Activated CD4-positive, alpha-beta T cell treated with anti-CD3 and anti-CD28 coated beads, Interleukin-2, amount 10 ng/mL, durations not matched to agents 7 days and 5 days (primary cell): Measurements from ENCODE around the gene HDAC4. TPM values are rescaled to one million over a fixed set of nuclear protein-coding genes. Genes with fewer than 3 reads are reported as not detected.

ENCODE experiments used
- CTCF ChIA-PET: fragments of 350-600 bp; sonication (Branson Sonifier 250); formaldehyde crosslinking; loops from one replicate; lab custom pipeline; 2021; ENCODE audit warnings: antibody characterized with exemption; lab: Charles Lee
- POLR2A ChIA-PET: fragments of 350-600 bp; sonication (Branson Sonifier 250); formaldehyde crosslinking; loops from one replicate; lab custom pipeline; 2021; ENCODE audit warnings: antibody characterized with exemption; lab: Charles Lee
- DNase-seq: peaks from one replicate; pipeline ENCODE4 v3.0.0-alpha.2; 2020
- H3K27ac Mint-ChIP-seq: one replicate; pipeline ENCODE4 v1.8.0; 2021; ENCODE audit warnings: mild to moderate bottlenecking, moderate library complexity, mixed read lengths
- H3K27me3 Mint-ChIP-seq: one replicate; pipeline ENCODE4 v1.8.0; 2021; ENCODE audit warnings: mixed read lengths
- H3K36me3 Mint-ChIP-seq: one replicate; pipeline ENCODE4 v1.8.0; 2021; ENCODE audit warnings: low read depth, mixed read lengths
- H3K4me1 Mint-ChIP-seq: one replicate; pipeline ENCODE4 v1.8.0; 2021; ENCODE audit warnings: mixed read lengths
- H3K4me3 Mint-ChIP-seq: one replicate; pipeline ENCODE4 v1.8.0; 2021; ENCODE audit warnings: mild to moderate bottlenecking, moderate library complexity, mixed read lengths
- H3K9me3 Mint-ChIP-seq: one replicate; pipeline ENCODE4 v1.8.0; 2021; ENCODE audit warnings: mixed read lengths
- total RNA-seq, 2 experiments: library from RNA; stranded (reverse); gene quantifications; one replicate each; pipeline ENCODE4 v1.2.3, GENCODE V29; 2021

Gene HDAC4
- total RNA-seq, 2 experiments from 2014 or later: 57.1 to 68.4 TPM

- H3K27me3 Mint-ChIP-seq: peaks cover 4% of the 10 kb centered on the region
- no peak overlapping the region for H3K4me3 Mint-ChIP-seq
- H3K36me3 Mint-ChIP-seq: no peaks in the 10 kb centered on the region
- no peaks in the 10 kb centered on the region for H3K9me3 Mint-ChIP-seq
- H3K4me1 Mint-ChIP-seq: no peaks in the 10 kb centered on the region
- no peak for DNase-seq
- POLR2A ChIA-PET: no interaction called here
- H3K27ac Mint-ChIP-seq: no peak overlapping the region
- CTCF ChIA-PET: no interaction called here
These were observed 375.6 kb downstream of the HDAC4 start for GRCh38 chr2:239025096-239025801.

GRCh38 chr2:239024226-239024625 is 376.6 kb downstream of the HDAC4 start:
- Mint-ChIP-seq H3K27ac (no peak overlapping the region), H3K4me1 (no peaks in the 10 kb centered on the region), H3K36me3 (no peaks in the 10 kb centered on the region), H3K9me3 (no peaks in the 10 kb centered on the region), H3K27me3 (peaks cover 2% of the 10 kb centered on the region), H3K4me3 (no peak overlapping the region)
- no peak for DNase-seq
- POLR2A ChIA-PET: no interaction called here
- CTCF ChIA-PET: no interaction called here

- Mint-ChIP-seq H3K36me3 (no peaks in the 10 kb centered on the region), H3K9me3 (no peaks in the 10 kb centered on the region), H3K27me3 (peaks cover 2% of the 10 kb centered on the region), H3K4me3 (no peak overlapping the region), H3K4me1 (no peaks in the 10 kb centered on the region), H3K27ac (no peak overlapping the region)
- ChIA-PET POLR2A (no interaction called here), CTCF (interaction anchor here (0.9 kb wide), 1 partner anchor 11 kb away, joined by 3 read pairs; no protein-coding TSS in a partner anchor)
- no peak for DNase-seq
These were observed 378.2 kb downstream of the HDAC4 start for GRCh38 chr2:239022437-239023260.

- Mint-ChIP-seq H3K4me1 (no peaks in the 10 kb centered on the region), H3K9me3 (no peaks in the 10 kb centered on the region), H3K4me3 (no peak overlapping the region), H3K27ac (no peak overlapping the region), H3K27me3 (peaks cover 2% of the 10 kb centered on the region), H3K36me3 (no peaks in the 10 kb centered on the region)
- POLR2A ChIA-PET: no interaction called here
- CTCF ChIA-PET: interaction anchor here (0.9 kb wide), 1 partner anchor 10 kb away, joined by 3 read pairs; no protein-coding TSS in a partner anchor
- no peak for DNase-seq
These were observed 379.0 kb downstream of the HDAC4 start for GRCh38 chr2:239021651-239022436.

GRCh38 chr2:239021224-239021623 is 379.6 kb downstream of the HDAC4 start:
- peaks cover 2% of the 10 kb centered on the region for H3K27me3 Mint-ChIP-seq
- no peaks in the 10 kb centered on the region for H3K9me3 Mint-ChIP-seq
- no peak overlapping the region for H3K4me3 Mint-ChIP-seq
- H3K4me1 Mint-ChIP-seq: no peaks in the 10 kb centered on the region
- no peaks in the 10 kb centered on the region for H3K36me3 Mint-ChIP-seq
- H3K27ac Mint-ChIP-seq: no peak overlapping the region
- CTCF ChIA-PET: no interaction called here
- POLR2A ChIA-PET: no interaction called here
- no peak for DNase-seq

GRCh38 chr2:239020541-239021041 is 380.2 kb downstream of the HDAC4 start:
- H3K27ac Mint-ChIP-seq: no peak overlapping the region
- no peaks in the 10 kb centered on the region for H3K9me3 Mint-ChIP-seq
- H3K36me3 Mint-ChIP-seq: no peaks in the 10 kb centered on the region
- ChIA-PET POLR2A (no interaction called here), CTCF (no interaction called here)
- no peak overlapping the region for H3K4me3 Mint-ChIP-seq
- peaks cover 2% of the 10 kb centered on the region for H3K27me3 Mint-ChIP-seq
- DNase-seq: no peak
- H3K4me1 Mint-ChIP-seq: no peaks in the 10 kb centered on the region

- ChIA-PET CTCF (no interaction called here), POLR2A (no interaction called here)
- H3K27ac Mint-ChIP-seq: no peak overlapping the region
- H3K4me3 Mint-ChIP-seq: no peak overlapping the region
- H3K9me3 Mint-ChIP-seq: no peaks in the 10 kb centered on the region
- peaks cover 2% of the 10 kb centered on the region for H3K27me3 Mint-ChIP-seq
- H3K4me1 Mint-ChIP-seq: no peaks in the 10 kb centered on the region
- no peaks in the 10 kb centered on the region for H3K36me3 Mint-ChIP-seq
- DNase-seq: no peak
These were observed 381.6 kb downstream of the HDAC4 start for GRCh38 chr2:239019183-239019581.

GRCh38 chr2:239018271-239019182 is 382.3 kb downstream of the HDAC4 start:
- no peaks in the 10 kb centered on the region for H3K36me3 Mint-ChIP-seq
- no peak overlapping the region for H3K4me3 Mint-ChIP-seq
- peaks cover 2% of the 10 kb centered on the region for H3K27me3 Mint-ChIP-seq
- ChIA-PET POLR2A (no interaction called here), CTCF (no interaction called here)
- H3K27ac Mint-ChIP-seq: no peak overlapping the region
- no peaks in the 10 kb centered on the region for H3K4me1 Mint-ChIP-seq
- DNase-seq: no peak
- no peaks in the 10 kb centered on the region for H3K9me3 Mint-ChIP-seq

GRCh38 chr2:239017491-239018098 is 383.2 kb downstream of the HDAC4 start:
- Mint-ChIP-seq H3K36me3 (no peaks in the 10 kb centered on the region), H3K27me3 (peaks cover 2% of the 10 kb centered on the region), H3K27ac (no peak overlapping the region), H3K4me1 (no peaks in the 10 kb centered on the region), H3K4me3 (no peak overlapping the region), H3K9me3 (no peaks in the 10 kb centered on the region)
- no peak for DNase-seq
- ChIA-PET POLR2A (no interaction called here), CTCF (no interaction called here)

GRCh38 chr2:239015901-239016675 is 384.7 kb downstream of the HDAC4 start:
- DNase-seq: no peak
- H3K36me3 Mint-ChIP-seq: no peaks in the 10 kb centered on the region
- no peaks in the 10 kb centered on the region for H3K4me1 Mint-ChIP-seq
- peaks cover 2% of the 10 kb centered on the region for H3K27me3 Mint-ChIP-seq
- H3K4me3 Mint-ChIP-seq: no peak overlapping the region
- H3K27ac Mint-ChIP-seq: no peak overlapping the region
- no peaks in the 10 kb centered on the region for H3K9me3 Mint-ChIP-seq
- ChIA-PET CTCF (interaction anchor here (0.6 kb wide), 1 partner anchor 415 kb away, joined by 4 read pairs; no protein-coding TSS in a partner anchor), POLR2A (no interaction called here)

- DNase-seq: no peak
- CTCF ChIA-PET: interaction anchor here (0.6 kb wide), 1 partner anchor 415 kb away, joined by 4 read pairs; no protein-coding TSS in a partner anchor
These were observed 385.5 kb downstream of the HDAC4 start for GRCh38 chr2:239015218-239015900.

More at GRCh38 chr2:239015218-239015900, 385.5 kb downstream of the HDAC4 start:
- Mint-ChIP-seq H3K9me3 (no peaks in the 10 kb centered on the region), H3K4me3 (no peak overlapping the region), H3K27me3 (peaks cover 2% of the 10 kb centered on the region), H3K36me3 (no peaks in the 10 kb centered on the region), H3K27ac (no peak overlapping the region), H3K4me1 (no peaks in the 10 kb centered on the region)
- POLR2A ChIA-PET: no interaction called here
